GM12878 (cell line): ENCODE data around the gene RERE. TPM values are rescaled to one million over a fixed set of nuclear protein-coding genes. Genes with fewer than 3 reads are reported as not detected.

ENCODE experiments used
- ATAC-seq: fragments of 200-7000 bp; cut with Tn5 transposase; 3 replicates; pipeline ENCODE4 v1.9.1; 2020; ENCODE audit warnings: mild to moderate bottlenecking, moderate library complexity
- BruUV-seq: library from RNA; stranded (reverse); fragments of 400-500 nt; replicated peaks from 2 replicates; lab custom pipeline; 2021; lab: Mats Ljungman, UMichigan
- CTCF ChIA-PET: fragments of 300-600 bp; sonication (Branson Sonifier 250); formaldehyde crosslinking; extraction: SDS; loops from one replicate; lab custom pipeline; 2021; ENCODE audit warnings: inconsistent platforms; lab: Yijun Ruan, JAX
- POLR2A ChIA-PET: fragments of 350-600 bp; formaldehyde crosslinking; extraction: SDS; loops from one replicate; lab custom pipeline; 2021; ENCODE audit warnings: inconsistent platforms; lab: Charles Lee
- RAD21 ChIA-PET: fragments of 300-600 bp; sonication (Branson Sonifier 250); formaldehyde crosslinking; loops from one replicate; lab custom pipeline; 2023; ENCODE audit warnings: antibody characterized with exemption; ENCODE audit not compliant: unreplicated experiment; lab: Charles Lee
- SMC1A ChIA-PET: fragments of 300-600 bp; sonication (Branson Sonifier 250); formaldehyde crosslinking; loops from one replicate; lab custom pipeline; 2023; ENCODE audit not compliant: unreplicated experiment, uncharacterized antibody; lab: Charles Lee
- DNase-seq: peaks from one replicate; pipeline ENCODE4 v3.0.0-alpha.2; 2011; ENCODE audit warnings: low read depth, low spot score
- FAIRE-seq: peaks from 3 replicates; lab custom pipeline; 2011; peaks lifted over from hg19 to GRCh38; lab: Jason Lieb, UNC
- H2AFZ ChIP-seq: 2 replicates; pipeline ENCODE4 v1.6.0; 2011; ENCODE audit warnings: low read depth, low read length, control low read depth; ENCODE audit not compliant: control insufficient read depth
- H3K27ac ChIP-seq: 2 replicates; pipeline ENCODE4 v1.5.1; 2011; ENCODE audit warnings: control low read depth; ENCODE audit not compliant: control insufficient read depth, insufficient read depth
- H3K27me3 ChIP-seq, 2 experiments: replicated peaks in 1 of 2; 2 replicates each; pipeline versions ENCODE4 v1.6.0 to v1.6.1; 2011; ENCODE audit warnings: low read length in 1 of 2; ENCODE audit not compliant: control insufficient read depth in 2 of 2, insufficient read depth in 2 of 2
- H3K36me3 ChIP-seq, 2 experiments: 2 replicates each; pipeline ENCODE4 v1.5.1; 2011; ENCODE audit warnings: low read length in 1 of 2; ENCODE audit not compliant: control insufficient read depth in 2 of 2, insufficient read depth in 2 of 2
- H3K4me1 ChIP-seq: 2 replicates; pipeline ENCODE4 v1.6.1; 2011; ENCODE audit warnings: mild to moderate bottlenecking, low read length, moderate library complexity, mixed read lengths; ENCODE audit not compliant: control insufficient read depth, insufficient read depth
- H3K4me2 ChIP-seq: 2 replicates; pipeline ENCODE4 v1.6.0; 2011; ENCODE audit warnings: control low read depth; ENCODE audit not compliant: control insufficient read depth, insufficient read depth
- H3K4me3 ChIP-seq: fragments of 200-600 bp; sonication (generic); 2 replicates; pipeline ENCODE4 v1.5.1; 2016
- H3K79me2 ChIP-seq: 2 replicates; pipeline ENCODE4 v1.6.0; 2011; ENCODE audit warnings: low read length; ENCODE audit not compliant: control insufficient read depth, insufficient read depth
- H3K9ac ChIP-seq: 2 replicates; pipeline ENCODE4 v1.8.0; 2011; ENCODE audit warnings: low read length, control low read depth, mixed read lengths; ENCODE audit not compliant: control insufficient read depth, insufficient read depth
- H3K9me3 ChIP-seq: replicated peaks from 3 replicates; pipeline ENCODE4 v1.5.1; 2011; ENCODE audit warnings: mild to moderate bottlenecking, low read length; ENCODE audit not compliant: control insufficient read depth, insufficient read depth
- H4K20me1 ChIP-seq: 2 replicates; pipeline ENCODE4 v1.6.0; 2011; ENCODE audit not compliant: control insufficient read depth, insufficient read depth
- ASH2L ChIP-seq: fragments of 300-600, 200-600 bp; sonication (generic); IDR thresholded peaks from 2 replicates; pipeline ENCODE4 v1.6.1; 2017; ENCODE audit warnings: low read depth, mild to moderate bottlenecking, borderline replicate concordance
- CHD4 ChIP-seq: fragments of 200-600 bp; sonication (generic); IDR thresholded peaks from 2 replicates; pipeline ENCODE4 v1.6.1; 2016; ENCODE audit warnings: mild to moderate bottlenecking
- EGR1 ChIP-seq, 2 experiments: IDR thresholded peaks; 1 replicate in 1 of 2; 2 replicates in 1 of 2; pipeline ENCODE4 v1.6.1; 2011 to 2012; ENCODE audit warnings: low read depth in 2 of 2, low read length in 2 of 2, borderline replicate concordance in 1 of 2, mild to moderate bottlenecking in 1 of 2, moderate library complexity in 1 of 2
- FOXK2 ChIP-seq: fragments of 450-650 bp; IDR thresholded peaks from 2 replicates; pipeline ENCODE4 v1.6.1; 2017; ENCODE audit warnings: mild to moderate bottlenecking, moderate library complexity
- HDAC2 ChIP-seq: fragments of 200-600 bp; sonication (generic); IDR thresholded peaks from 2 replicates; pipeline ENCODE4 v1.6.1; 2017
- IRF4 ChIP-seq: IDR thresholded peaks from 2 replicates; pipeline ENCODE4 v1.6.1; 2011; ENCODE audit warnings: low read depth, low read length
- NR2C2 ChIP-seq: IDR thresholded peaks from 2 replicates; pipeline ENCODE4 v1.6.1; 2011; ENCODE audit warnings: borderline replicate concordance, low read depth; ENCODE audit not compliant: control insufficient read depth, insufficient read length
- REST ChIP-seq: IDR thresholded peaks from 2 replicates; pipeline ENCODE4 v1.6.1; 2012; ENCODE audit warnings: mild to moderate bottlenecking, low read depth, low read length
- RFX5 ChIP-seq: IDR thresholded peaks from 2 replicates; pipeline ENCODE4 v1.6.1; 2011; ENCODE audit warnings: low read depth, low read length, improper control_type of control experiment
- SIN3A ChIP-seq: IDR thresholded peaks from 2 replicates; pipeline ENCODE4 v1.6.1; 2012; ENCODE audit warnings: low read depth, low read length, improper control_type of control experiment
- SMC3 ChIP-seq: IDR thresholded peaks from 2 replicates; pipeline ENCODE4 v1.6.1; 2011; ENCODE audit warnings: low read length, improper control_type of control experiment, borderline replicate concordance
- STAT3 ChIP-seq: IDR thresholded peaks from 2 replicates; pipeline ENCODE4 v1.6.1; 2011; ENCODE audit warnings: low read depth, low read length, improper control_type of control experiment
- SUZ12 ChIP-seq: fragments of 200-600 bp; sonication (generic); IDR thresholded peaks from one replicate; pipeline ENCODE4 v1.6.1; 2018; ENCODE audit warnings: antibody characterized with exemption, mild to moderate bottlenecking; ENCODE audit not compliant: unreplicated experiment
- WGBS: methylation state at CpG from one replicate; pipeline ENCODE4 v1.1.6; 2016; ENCODE audit warnings: low lambda C conversion rate; ENCODE audit not compliant: insufficient replicate concordance, insufficient coverage; ENCODE audit errors: missing lambda C conversion rate; 5-methylcytosine and 5-hydroxymethylcytosine counted together
- in situ Hi-C: fragments of 300-500 bp; cut with MboI; formaldehyde crosslinking; loops from 9 replicates; pipeline ENCODE4 v1.14.3; 2018; ENCODE audit warnings: mixed read lengths
- intact Hi-C: fragments of 100-400 bp; cut with micrococcal nuclease; formaldehyde crosslinking; loops from one replicate; pipeline ENCODE4 v1.14.2; 2022; ENCODE audit not compliant: unreplicated experiment
- polyA plus RNA-seq, 11 experiments: library from polyadenylated mRNA; depleted of rRNA in 4 of 11; unstranded in 6 of 11; stranded (reverse) in 5 of 11; fragments of >200 nt; fragmentation: Nextera tagmentation in 4 of 11; fragmentation: Illumina TruSeq in 1 of 11; extraction: Ambion mirVana in 4 of 11; extraction: Trizol in 1 of 11; gene quantifications; 1 replicate in 1 of 11; 2 replicates in 10 of 11; pipeline versions ENCODE4 v1.2.1 to v1.2.3, GENCODE V29; 2011 to 2016; ENCODE audit warnings: inconsistent platforms in 2 of 11, missing spikeins in 2 of 11, low read depth in 1 of 11
- total RNA-seq, 4 experiments: library from RNA; depleted of rRNA in 3 of 4; stranded (reverse); fragments of >200 nt in 3 of 4; fragmentation: Illumina TruSeq in 1 of 4; extraction: Trizol in 1 of 4; gene quantifications; 2 replicates each; pipeline versions ENCODE4 v1.2.1 to v1.2.3, GENCODE V29; 2013 to 2021
- TF ChIP-seq, protein P1 (sequence below): IDR thresholded peaks from 2 replicates; pipeline ENCODE4 v1.6.1; 2011; ENCODE audit warnings: mild to moderate bottlenecking, low read depth, low read length, moderate library complexity; ENCODE audit not compliant: insufficient replicate concordance
- TF ChIP-seq, protein P2 (sequence below): fragments of 450-650 bp; IDR thresholded peaks from 2 replicates; pipeline ENCODE4 v1.6.1; 2014; ENCODE audit warnings: mild to moderate bottlenecking

Gene RERE
- total and polyA plus RNA-seq, 10 of the 15 experiments (the other 5 are each of a cell fraction or from before 2014, with no cell fraction given): 5.2 to 60.5 (median 20.2) TPM

DNA sequence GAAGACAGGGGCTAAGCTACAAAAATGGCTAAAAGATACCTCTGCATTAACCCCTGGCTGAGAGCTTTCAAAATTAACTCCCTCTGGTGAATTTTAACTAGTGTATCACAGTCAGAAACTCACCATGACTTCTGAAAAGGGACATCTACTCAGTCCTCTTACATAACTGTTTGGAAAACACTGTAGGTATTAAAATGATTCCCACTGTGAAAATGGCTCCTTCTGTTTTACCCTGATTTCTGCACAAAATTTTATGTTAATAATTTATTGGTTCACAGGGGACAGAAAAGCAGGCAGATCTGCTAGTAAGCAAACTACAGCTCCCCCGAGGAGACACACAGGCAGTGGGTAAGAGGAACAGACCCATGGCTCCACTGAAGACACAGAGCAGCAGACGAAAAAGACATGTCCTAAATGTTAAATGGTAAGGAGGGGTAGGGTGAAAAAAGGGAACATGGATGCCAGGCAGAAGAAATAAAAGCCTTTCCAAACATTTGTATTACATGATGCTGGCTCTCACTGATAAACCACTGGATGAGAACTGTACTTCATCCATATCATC, 387.8 kb downstream of the RERE start:
- Histone ChIP-seq H3K27me3 (no peaks in the 10 kb centered on the region), H4K20me1 (peaks cover 8% of the 10 kb centered on the region; the same call in 1 of the 2 replicates), H3K4me3 (no peak overlapping the region), H3K79me2 (no peaks in the 10 kb centered on the region; the same call in none of the 2 replicates), H2AFZ (no peak overlapping the region), H3K9ac (no peak overlapping the region), H3K36me3 (no peaks in the 10 kb centered on the region; a peak in 1 of 4 replicates), H3K4me2 (no peak overlapping the region), H3K4me1 (peaks cover 48% of the 10 kb centered on the region), H3K9me3 (no peaks in the 10 kb centered on the region)
- SMC1A ChIA-PET: interaction anchor here (0.6 to 3.2 kb wide), 10 partner anchors 9 to 294 kb away, joined by 3 to 24 read pairs (median 12); no protein-coding TSS in a partner anchor
- in situ Hi-C loops: no loop called here
- CTCF ChIA-PET: interaction anchor here (0.5 to 3.2 kb wide), 10 partner anchors 9 to 298 kb away, joined by 3 to 15 read pairs (median 5); no protein-coding TSS in a partner anchor
- no TSS peak for BruUV-seq
- POLR2A ChIA-PET: interaction anchor here (0.9 to 1.3 kb wide), 3 partner anchors 11 to 37 kb away, joined by 3 read pairs; no protein-coding TSS in a partner anchor
- DNase-seq (no peak), ATAC-seq (no peak)
- TF ChIP-seq SMC3 (no peak), FOXK2 (no peak), CHD4 (no peak), IRF4 (no peak), NR2C2 (no peak), EGR1 (IDR thresholded peaks at IDR 0.05; ENCODE audit: borderline replicate concordance in 1 of 2, low read depth in 2 of 2, low read length in 2 of 2) (no peak), RFX5 (no peak), HDAC2 (no peak), STAT3 (no peak), SIN3A (no peak), ASH2L (no peak), SUZ12 (no peak), REST (no peak)
- TF ChIP-seq, protein P1, sequence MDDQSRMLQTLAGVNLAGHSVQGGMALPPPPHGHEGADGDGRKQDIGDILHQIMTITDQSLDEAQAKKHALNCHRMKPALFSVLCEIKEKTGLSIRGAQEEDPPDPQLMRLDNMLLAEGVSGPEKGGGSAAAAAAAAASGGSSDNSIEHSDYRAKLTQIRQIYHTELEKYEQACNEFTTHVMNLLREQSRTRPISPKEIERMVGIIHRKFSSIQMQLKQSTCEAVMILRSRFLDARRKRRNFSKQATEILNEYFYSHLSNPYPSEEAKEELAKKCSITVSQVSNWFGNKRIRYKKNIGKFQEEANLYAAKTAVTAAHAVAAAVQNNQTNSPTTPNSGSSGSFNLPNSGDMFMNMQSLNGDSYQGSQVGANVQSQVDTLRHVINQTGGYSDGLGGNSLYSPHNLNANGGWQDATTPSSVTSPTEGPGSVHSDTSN: no peak
- TF ChIP-seq, protein P2, sequence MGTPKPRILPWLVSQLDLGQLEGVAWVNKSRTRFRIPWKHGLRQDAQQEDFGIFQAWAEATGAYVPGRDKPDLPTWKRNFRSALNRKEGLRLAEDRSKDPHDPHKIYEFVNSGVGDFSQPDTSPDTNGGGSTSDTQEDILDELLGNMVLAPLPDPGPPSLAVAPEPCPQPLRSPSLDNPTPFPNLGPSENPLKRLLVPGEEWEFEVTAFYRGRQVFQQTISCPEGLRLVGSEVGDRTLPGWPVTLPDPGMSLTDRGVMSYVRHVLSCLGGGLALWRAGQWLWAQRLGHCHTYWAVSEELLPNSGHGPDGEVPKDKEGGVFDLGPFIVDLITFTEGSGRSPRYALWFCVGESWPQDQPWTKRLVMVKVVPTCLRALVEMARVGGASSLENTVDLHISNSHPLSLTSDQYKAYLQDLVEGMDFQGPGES: no peak
- TF ChIP-seq, all 136 proteins: peak for 0
- intact Hi-C loops: loop anchor here (2.0 to 10.0 kb wide), 2 partner anchors 43 to 95 kb away; no protein-coding TSS in a partner anchor
- FAIRE-seq: no peak
- RAD21 ChIA-PET: interaction anchor here (0.6 to 4.3 kb wide), 4 partner anchors 31 to 53 kb away, joined by 3 to 33 read pairs (median 8); no protein-coding TSS in a partner anchor
- 97% methylated on average over 2 of the region's 2 CpGs for WGBS
- no peak overlapping the region for H3K27ac ChIP-seq
